Stimulated activated memory B cell treated with anti-CD40 and anti-IgM and Interleukin-4, amounts not matched to agents 10 μg/mL and 1 μg/mL and 100 μg/mL, for 72 hours (primary cell): ENCODE results near the gene STRIP2.

Experiments used
- ATAC-seq: fragments of 150-1000 bp; cut with Tn5 transposase; 2 replicates; pipeline ENCODE4 v1.10.0; 2021
- H3K27ac Mint-ChIP-seq: one replicate; pipeline ENCODE4 v1.8.0; 2022; ENCODE audit warnings: mild to moderate bottlenecking, mixed read lengths
- H3K27me3 Mint-ChIP-seq: one replicate; pipeline ENCODE4 v1.8.0; 2022; ENCODE audit warnings: mixed read lengths
- H3K36me3 Mint-ChIP-seq: one replicate; pipeline ENCODE4 v1.8.0; 2022; ENCODE audit warnings: mixed read lengths
- H3K4me1 Mint-ChIP-seq: one replicate; pipeline ENCODE4 v1.8.0; 2022; ENCODE audit warnings: mixed read lengths
- H3K4me3 Mint-ChIP-seq: one replicate; pipeline ENCODE4 v1.8.0; 2022; ENCODE audit warnings: mild to moderate bottlenecking, moderate library complexity, mixed read lengths
- H3K9me3 Mint-ChIP-seq: one replicate; pipeline ENCODE4 v1.8.0; 2022; ENCODE audit warnings: mixed read lengths

Gene STRIP2

GRCh38 chr7:129536323-129536722, 102.1 kb downstream of the STRIP2 start:
- Mint-ChIP-seq H3K4me1 (peaks cover 17% of the 10 kb centered on the region), H3K27me3 (peaks cover 5% of the 10 kb centered on the region), H3K4me3 (no peak overlapping the region), H3K27ac (no peak overlapping the region), H3K36me3 (no peaks in the 10 kb centered on the region), H3K9me3 (peaks cover 2% of the 10 kb centered on the region)
- ATAC-seq: peak; percentile 22
